Esophagus squamous epithelium (tissue), 4 donors: ENCODE measurements around the gene RALGPS1.

ENCODE experiments used
- CTCF ChIP-seq, 6 experiments: fragments of 450-650 bp in 4 of 6; fragments of 200-600 bp in 2 of 6; sonication (generic) in 2 of 6; IDR thresholded peaks; one replicate each; pipeline ENCODE4 v1.5.1; 2016 to 2019; ENCODE audit warnings: antibody characterized with exemption in 6 of 6, mild to moderate bottlenecking in 4 of 6, moderate library complexity in 4 of 6
- POLR2A ChIP-seq, 4 donors: fragments of 450-650 bp; IDR thresholded peaks; one replicate each; pipeline ENCODE4 v1.6.1; 2017; ENCODE audit warnings: antibody characterized with exemption in 4 of 4, mild to moderate bottlenecking in 4 of 4, moderate library complexity in 3 of 4

DNA sequence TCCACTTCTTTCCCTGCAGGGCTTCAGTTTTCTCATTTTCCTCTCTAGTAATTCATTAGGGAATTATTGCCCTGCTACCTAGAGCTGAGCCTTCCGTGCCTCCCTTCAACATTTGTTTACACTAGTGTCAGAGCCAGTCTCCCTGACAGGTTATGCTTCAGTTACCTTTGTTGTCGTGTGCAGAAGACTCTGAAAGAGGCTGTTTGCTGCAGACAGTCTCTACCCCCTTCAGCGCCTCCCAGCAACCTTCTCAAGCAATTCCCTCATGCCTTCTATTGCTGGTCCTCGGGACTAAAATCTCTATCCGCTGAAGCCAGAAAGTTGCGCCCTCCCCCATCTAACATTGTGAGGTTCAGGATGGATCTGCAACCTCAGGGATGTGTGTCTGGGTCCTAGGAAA is 12.8 kb downstream of the RALGPS1 start:
- no peak for TF ChIP-seq CTCF (IDR thresholded peaks at IDR 0.05)
- TF ChIP-seq POLR2A (IDR thresholded peaks at IDR 0.05): no peak
